C1 segment of cervical spinal cord (tissue), 14 donors: ENCODE data around the gene MAN2A2.
A peak's percentile ranks its signal among the peaks of the same experiment; 100 is the strongest.
"Not testable (repeated sequence)": the region's sequence is repeated elsewhere in the genome, so short reads cannot be mapped to it uniquely, and the experiment has no call there.

Source experiments
- DNase-seq, 14 donors: peaks; one replicate each; lab custom pipeline; 2025; lab: John Stamatoyannopoulos, UW

Gene MAN2A2

DNA sequence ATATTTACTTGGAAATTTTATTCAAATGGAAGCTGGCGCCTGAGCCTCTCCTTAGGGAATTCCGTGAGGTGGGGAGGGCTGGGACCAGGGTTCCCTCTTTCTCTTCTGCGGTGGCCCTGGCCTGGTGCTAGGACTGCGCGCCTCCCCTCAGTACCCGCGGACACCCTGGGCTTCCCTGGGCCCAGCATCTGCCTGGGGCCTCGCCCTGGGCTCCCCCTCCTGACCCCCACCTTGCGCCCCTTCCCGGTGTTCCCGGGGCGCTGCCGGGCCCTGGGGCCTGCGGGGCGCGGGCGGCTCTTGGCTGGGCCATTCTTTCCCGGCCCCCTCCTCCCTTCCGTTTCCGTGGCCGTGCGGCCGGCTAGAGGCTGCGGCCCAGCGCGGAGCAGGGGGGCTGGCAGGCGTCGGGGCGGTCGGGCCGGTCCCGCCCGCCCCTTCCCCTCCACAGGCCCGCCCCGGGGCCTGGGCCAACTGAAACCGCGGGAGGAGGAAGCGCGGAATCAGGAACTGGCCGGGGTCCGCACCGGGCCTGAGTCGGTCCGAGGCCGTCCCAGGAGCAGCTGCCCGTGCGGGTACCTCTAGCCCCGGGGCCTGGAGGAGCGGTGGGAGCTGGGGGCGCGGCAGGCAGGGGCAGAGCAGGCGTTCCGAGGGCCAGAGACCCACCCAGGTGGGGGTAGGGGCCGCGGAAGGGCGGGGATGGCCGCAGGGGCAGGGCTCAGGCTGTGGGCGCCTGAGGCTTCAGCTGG lies 19.0 kb upstream of the MAN2A2 start, which contains the start of gene FES:
TSS of gene FES (plus strand) at position 529 of the 743 bp plus-strand sequence. CDS start 542 bp downstream, outside the sequence.
- DNase-seq = peak in 5 of 14 donors; percentile 26 to 65 (median 30)

GRCh38 chr15:90884719-90885431 lies 18.2 kb upstream of the MAN2A2 start:
- no peak for DNase-seq

- DNase-seq = peak in 11 of 14 donors; percentile 32 to 77 (median 53)
These were observed 17.4 kb upstream of the MAN2A2 start for GRCh38 chr15:90885432-90886290.

- no peak for DNase-seq
These were observed 16.8 kb upstream of the MAN2A2 start for GRCh38 chr15:90886291-90886614.

- DNase-seq = no peak
These were observed 16.0 kb upstream of the MAN2A2 start for GRCh38 chr15:90887037-90887481.

DNA sequence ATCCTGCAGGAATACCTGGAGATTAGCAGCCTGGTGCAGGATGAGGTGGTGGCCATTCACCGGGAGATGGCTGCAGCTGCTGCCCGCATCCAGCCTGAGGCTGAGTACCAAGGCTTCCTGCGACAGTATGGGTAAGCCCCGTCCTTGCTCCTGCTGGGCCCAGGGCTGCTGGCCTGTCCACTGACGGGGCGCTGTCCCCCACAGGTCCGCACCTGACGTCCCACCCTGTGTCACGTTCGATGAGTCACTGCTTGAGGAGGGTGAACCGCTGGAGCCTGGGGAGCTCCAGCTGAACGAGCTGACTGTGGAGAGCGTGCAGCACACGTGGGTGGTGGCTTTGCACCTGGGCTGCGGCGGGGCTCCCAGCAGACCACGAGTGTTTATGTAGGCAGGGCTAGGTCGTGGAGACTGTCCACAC lies 13.8 kb upstream of the MAN2A2 start:
- no peak for DNase-seq

DNA sequence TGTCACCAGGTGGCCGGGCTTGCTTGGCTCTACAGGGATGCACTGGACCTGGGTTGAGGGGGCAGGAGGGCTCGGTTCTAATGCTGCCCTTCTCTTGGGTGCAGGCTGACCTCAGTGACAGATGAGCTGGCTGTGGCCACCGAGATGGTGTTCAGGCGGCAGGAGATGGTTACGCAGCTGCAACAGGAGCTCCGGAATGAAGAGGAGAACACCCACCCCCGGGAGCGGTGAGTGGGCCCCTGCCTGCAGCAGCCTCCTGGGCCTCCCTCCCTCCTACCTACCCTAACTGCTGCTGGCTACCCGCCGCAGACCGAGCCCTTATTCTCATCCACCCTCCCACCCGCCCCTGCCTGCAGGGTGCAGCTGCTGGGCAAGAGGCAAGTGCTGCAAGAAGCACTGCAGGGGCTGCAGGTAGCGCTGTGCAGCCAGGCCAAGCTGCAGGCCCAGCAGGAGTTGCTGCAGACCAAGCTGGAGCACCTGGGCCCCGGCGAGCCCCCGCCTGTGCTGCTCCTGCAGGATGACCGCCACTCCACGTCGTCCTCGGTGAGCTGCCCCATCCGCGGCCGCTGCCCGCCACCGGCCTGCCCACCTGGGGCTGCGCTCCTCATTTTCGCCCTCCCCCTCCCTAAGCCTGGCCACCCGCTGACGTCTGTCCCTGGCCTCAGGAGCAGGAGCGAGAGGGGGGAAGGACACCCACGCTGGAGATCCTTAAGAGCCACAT lies 13.2 kb upstream of the MAN2A2 start:
- DNase-seq = no peak

- DNase-seq = no peak
These were observed 12.3 kb upstream of the MAN2A2 start for GRCh38 chr15:90890839-90891238.

DNA sequence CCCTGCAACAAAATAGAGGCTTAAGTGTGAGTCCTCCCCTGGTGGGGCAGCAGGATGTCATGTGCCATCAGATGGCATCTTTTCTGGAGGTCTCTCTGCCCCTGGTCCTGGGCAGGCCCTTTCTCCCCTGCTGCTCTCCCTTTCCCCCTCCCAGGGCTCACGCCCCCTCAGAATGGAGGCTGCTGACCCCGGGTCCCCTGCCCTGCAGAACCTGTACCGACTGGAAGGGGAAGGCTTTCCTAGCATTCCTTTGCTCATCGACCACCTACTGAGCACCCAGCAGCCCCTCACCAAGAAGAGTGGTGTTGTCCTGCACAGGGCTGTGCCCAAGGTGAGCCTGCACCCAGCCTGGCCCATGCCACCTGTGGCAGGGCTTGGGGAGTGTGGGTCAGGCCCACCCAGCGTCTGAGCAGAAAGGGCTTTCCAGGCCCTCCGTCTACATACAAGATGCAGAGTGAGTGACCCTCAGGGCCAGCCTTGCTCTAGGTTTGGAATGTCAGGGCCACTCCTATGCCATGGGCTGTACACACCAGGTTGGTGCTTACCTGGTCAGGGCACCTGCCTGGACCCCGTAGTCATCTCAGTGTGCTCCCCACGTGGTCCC lies 11.7 kb upstream of the MAN2A2 start:
- no peak for DNase-seq

GRCh38 chr15:90892023-90892422 lies 11.1 kb upstream of the MAN2A2 start:
- no peak for DNase-seq

GRCh38 chr15:90892498-90893174 lies 10.5 kb upstream of the MAN2A2 start:
- DNase-seq = no peak

GRCh38 chr15:90893175-90894090 lies 9.7 kb upstream of the MAN2A2 start:
- no peak for DNase-seq

DNA sequence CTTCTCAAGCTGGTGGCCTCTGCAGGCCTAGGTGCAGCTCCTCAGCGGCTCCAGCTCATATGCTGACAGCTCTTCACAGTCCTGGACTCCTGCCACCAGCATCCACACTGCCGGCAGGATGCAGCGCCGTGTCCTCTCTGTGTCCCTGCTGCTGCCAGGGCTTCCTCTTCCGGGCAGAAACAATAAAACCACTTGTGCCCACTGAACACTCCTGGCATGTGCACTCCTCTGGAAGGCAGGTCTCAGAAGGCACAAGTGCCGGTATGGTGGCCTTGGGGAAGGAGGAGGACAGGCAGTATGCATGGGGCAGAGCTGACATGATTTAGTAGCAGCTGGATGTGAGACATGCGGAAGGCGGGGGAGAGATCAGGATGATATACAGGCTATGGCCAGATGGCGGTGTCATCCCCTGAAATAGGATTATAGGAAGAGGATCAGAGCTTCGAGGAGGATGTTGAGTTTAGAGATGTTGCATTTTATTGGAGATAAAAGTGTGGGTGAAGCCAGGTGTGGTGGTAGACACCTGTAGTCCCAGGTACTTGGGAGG lies 7.5 kb upstream of the MAN2A2 start:
- peak in 13 of 14 donors; percentile 8 to 78 (median 64) for DNase-seq

DNA sequence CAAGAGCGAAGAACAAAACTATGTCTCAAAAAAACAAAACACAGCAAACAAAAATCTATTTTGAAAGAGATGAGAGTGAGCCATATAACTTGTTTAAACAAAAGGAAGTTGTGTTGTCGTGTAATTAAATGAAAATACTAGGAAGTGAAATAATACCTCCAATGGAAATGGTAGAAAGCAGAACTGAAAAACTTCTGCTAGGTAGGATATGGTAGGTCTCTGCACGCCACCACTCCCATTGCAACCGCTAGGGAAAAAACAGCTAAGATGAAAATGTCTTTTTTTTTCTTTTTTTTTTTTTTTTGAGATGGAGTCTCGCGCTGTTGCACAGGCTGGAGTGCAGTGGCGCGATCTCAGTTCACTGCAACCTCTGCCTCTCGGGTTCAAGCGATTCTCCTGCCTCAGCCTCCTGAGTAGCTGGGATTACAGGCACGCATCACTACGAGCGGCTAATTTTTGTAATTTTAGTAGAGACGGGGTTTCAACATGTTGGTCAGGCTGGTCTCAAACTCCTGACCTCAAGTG lies 5.9 kb upstream of the MAN2A2 start:
- DNase-seq = not testable (repeated sequence)

DNA sequence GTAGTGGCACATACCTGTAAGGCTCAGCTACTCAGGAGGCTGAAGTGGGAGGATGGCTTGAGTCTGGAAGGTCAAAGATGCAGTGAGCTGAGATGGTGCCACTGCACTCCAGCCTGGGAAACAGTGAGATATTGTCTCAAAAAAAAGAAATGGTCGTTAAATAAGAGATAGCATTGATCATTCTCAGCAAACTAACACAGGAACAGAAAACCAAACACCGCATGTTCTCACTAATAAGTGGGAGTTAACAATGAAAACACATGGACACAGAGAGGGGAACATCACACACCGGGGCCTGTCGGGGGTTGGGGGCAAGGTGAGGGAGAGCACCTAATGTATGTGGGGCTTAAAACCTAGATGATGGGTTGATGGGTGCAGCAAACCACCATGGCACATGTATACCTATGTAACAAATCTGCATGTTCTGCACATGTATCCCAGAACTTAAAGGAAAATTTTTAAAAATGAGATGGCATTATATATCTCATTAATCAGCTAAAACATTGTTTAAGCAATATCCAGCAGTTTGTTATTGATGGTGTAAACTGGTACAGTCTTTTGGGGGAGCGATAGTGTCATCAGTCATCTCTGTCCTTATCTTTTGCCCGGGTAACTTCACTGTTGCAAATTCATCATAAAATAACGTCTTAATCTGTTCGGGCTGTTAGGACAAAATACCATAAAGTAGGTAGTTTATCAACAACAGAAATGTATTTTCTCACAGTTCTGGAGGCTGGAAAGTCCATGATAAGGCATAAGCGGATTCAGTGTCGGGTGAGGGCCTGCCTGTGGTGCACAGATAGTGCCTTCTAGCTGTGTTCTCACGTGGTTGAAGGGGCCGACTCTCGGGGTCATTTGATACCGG lies 1.7 kb upstream of the MAN2A2 start:
- peak in 3 of 14 donors; percentile 20 to 36 (median 27) for DNase-seq

DNA sequence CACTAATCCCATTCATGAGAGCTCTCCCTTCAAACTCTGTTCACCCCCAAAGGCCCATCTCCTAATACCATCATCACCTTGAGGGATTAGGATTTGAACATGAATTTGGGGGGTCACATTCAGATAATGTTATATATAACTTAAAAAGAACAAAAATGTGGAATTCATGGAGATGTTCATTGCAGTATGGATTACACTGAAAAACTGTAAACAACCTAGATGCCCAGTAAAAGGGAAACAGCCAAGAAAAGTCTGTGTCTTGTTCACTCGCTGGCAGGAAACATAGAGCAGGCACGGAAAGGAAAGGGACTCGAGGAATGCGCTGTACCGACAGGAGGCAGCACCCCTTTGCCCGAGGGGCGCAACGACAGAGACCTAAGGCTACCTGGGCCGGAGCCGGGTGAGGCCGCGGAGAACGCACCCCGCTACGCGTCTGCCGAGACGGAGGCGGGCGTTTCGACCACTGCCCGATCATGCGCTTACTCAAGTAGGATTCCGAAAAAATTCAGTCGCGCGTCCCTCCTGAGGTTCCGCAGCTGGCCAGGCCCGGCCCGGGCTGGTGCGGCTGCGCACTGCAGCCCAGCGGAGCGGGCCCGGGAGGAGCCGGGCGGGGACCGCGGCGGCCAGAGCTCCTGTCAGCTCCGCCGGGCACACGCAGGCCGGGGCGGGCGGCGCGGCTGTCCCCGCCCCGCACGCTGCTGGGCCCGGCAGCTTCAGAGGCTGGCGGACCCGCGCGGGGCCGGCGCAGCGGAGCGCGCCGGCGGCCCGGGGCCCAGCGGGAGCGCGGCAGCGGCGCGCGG lies 862 bp upstream of the MAN2A2 start:
- peak in 13 of 14 donors; percentile 19 to 80 (median 69) for DNase-seq
